HG03558 (cell line): ENCODE data around the gene PDHB.
"Not testable (repeated sequence)": the region's sequence is repeated elsewhere in the genome, so short reads cannot be mapped to it uniquely, and the experiment has no call there.

Source experiments
- ATAC-seq: cut with Tn5 transposase; IDR thresholded peaks from one replicate; pipeline ENCODE4 v1.9.1; 2021; ENCODE audit warnings: moderate number of reproducible peaks; ENCODE audit not compliant: unreplicated experiment; ENCODE audit errors: extremely low read depth

The PDHB gene

GRCh38 chr3:58441514-58442450, 8.2 kb upstream of the PDHB start:
- ATAC-seq: no peak

GRCh38 chr3:58440996-58441355, 7.3 kb upstream of the PDHB start:
- ATAC-seq: not testable (repeated sequence)

- ATAC-seq: not testable (repeated sequence)
Observed at GRCh38 chr3:58437276-58437675, 3.6 kb upstream of the PDHB start.

- ATAC-seq: no peak
Observed at GRCh38 chr3:58434990-58435389, 1.4 kb upstream of the PDHB start.

GRCh38 chr3:58434511-58434910, 879 bp upstream of the PDHB start:
- no peak for ATAC-seq

- no peak for ATAC-seq
Observed at GRCh38 chr3:58434168-58434504, 504 bp upstream of the PDHB start.

GRCh38 chr3:58432905-58433304, 727 bp downstream of the PDHB start:
- ATAC-seq: no peak

GRCh38 chr3:58429657-58430056, 4.0 kb downstream of the PDHB start:
- no peak for ATAC-seq

GRCh38 chr3:58427661-58428361, 5.8 kb downstream of the PDHB start:
- no peak for ATAC-seq

- no peak for ATAC-seq
Observed at GRCh38 chr3:58425782-58426181, 7.8 kb downstream of the PDHB start.

- ATAC-seq: no peak
Observed at GRCh38 chr3:58424613-58425012, 9.0 kb downstream of the PDHB start.

- ATAC-seq: no peak
Observed at GRCh38 chr3:58422756-58423325, 10.8 kb downstream of the PDHB start.

- ATAC-seq: no peak
Observed at GRCh38 chr3:58421004-58421403, 12.6 kb downstream of the PDHB start.

GRCh38 chr3:58419780-58420507, 13.7 kb downstream of the PDHB start:
- ATAC-seq: peak; percentile 67

- no peak for ATAC-seq
Observed at GRCh38 chr3:58418227-58418626, 15.4 kb downstream of the PDHB start.

- ATAC-seq: no peak
Observed at GRCh38 chr3:58417075-58417474, 16.6 kb downstream of the PDHB start.

GRCh38 chr3:58416191-58416590, 17.4 kb downstream of the PDHB start:
- ATAC-seq: no peak

GRCh38 chr3:58414538-58415197, 19.0 kb downstream of the PDHB start:
- ATAC-seq: no peak

- ATAC-seq: no peak
Observed at GRCh38 chr3:58411851-58412830, 21.5 kb downstream of the PDHB start.
